Fibroblast of pulmonary artery (primary cell): Measurements from ENCODE around the gene BEGAIN.

Experiments
- DNase-seq: peaks from one replicate; pipeline ENCODE4 v3.0.0-alpha.2; 2010; ENCODE audit warnings: low read depth
- H3K4me3 ChIP-seq: replicated peaks from 2 replicates; pipeline ENCODE4 v1.5.1; 2011; ENCODE audit warnings: low read depth, mild to moderate bottlenecking, control low read depth, low read length, moderate library complexity
- TF ChIP-seq, protein P1 (sequence below): IDR thresholded peaks from 2 replicates; pipeline ENCODE4 v1.5.1; 2011; ENCODE audit warnings: mild to moderate bottlenecking, control low read depth, low read length, inconsistent platforms; ENCODE audit errors: missing control alignments

Gene BEGAIN

DNA sequence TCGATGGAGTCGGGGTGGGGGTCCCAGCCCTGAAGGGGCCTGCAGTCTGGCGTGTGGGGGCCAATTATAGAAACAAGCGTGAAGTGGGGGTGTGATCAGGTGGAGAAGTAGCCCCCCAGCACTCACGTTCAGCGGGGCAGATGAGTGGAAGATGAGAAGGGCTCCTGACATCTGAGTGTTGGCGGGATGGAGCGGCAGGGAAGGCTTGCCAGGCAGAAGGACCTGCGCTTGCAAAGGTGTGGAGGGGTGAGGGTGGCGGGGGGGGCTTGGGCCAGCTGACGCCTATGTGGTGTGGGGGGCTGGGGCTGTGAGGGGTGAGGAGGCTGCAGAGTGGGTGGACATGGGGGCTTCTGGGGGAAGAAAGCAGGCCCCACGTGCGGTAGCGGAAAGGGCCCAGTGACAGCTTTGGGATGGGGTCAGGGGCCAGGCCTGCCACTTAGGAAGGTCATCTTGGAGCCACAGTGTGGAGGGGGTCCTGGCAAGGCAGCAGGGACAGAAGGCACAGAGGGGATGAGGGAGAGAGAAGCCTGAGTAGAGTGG is 22.2 kb upstream of the BEGAIN start:
- no peak for DNase-seq
- no peak overlapping the region for H3K4me3 ChIP-seq
- TF ChIP-seq, protein P1, sequence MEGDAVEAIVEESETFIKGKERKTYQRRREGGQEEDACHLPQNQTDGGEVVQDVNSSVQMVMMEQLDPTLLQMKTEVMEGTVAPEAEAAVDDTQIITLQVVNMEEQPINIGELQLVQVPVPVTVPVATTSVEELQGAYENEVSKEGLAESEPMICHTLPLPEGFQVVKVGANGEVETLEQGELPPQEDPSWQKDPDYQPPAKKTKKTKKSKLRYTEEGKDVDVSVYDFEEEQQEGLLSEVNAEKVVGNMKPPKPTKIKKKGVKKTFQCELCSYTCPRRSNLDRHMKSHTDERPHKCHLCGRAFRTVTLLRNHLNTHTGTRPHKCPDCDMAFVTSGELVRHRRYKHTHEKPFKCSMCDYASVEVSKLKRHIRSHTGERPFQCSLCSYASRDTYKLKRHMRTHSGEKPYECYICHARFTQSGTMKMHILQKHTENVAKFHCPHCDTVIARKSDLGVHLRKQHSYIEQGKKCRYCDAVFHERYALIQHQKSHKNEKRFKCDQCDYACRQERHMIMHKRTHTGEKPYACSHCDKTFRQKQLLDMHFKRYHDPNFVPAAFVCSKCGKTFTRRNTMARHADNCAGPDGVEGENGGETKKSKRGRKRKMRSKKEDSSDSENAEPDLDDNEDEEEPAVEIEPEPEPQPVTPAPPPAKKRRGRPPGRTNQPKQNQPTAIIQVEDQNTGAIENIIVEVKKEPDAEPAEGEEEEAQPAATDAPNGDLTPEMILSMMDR = no peak

DNA sequence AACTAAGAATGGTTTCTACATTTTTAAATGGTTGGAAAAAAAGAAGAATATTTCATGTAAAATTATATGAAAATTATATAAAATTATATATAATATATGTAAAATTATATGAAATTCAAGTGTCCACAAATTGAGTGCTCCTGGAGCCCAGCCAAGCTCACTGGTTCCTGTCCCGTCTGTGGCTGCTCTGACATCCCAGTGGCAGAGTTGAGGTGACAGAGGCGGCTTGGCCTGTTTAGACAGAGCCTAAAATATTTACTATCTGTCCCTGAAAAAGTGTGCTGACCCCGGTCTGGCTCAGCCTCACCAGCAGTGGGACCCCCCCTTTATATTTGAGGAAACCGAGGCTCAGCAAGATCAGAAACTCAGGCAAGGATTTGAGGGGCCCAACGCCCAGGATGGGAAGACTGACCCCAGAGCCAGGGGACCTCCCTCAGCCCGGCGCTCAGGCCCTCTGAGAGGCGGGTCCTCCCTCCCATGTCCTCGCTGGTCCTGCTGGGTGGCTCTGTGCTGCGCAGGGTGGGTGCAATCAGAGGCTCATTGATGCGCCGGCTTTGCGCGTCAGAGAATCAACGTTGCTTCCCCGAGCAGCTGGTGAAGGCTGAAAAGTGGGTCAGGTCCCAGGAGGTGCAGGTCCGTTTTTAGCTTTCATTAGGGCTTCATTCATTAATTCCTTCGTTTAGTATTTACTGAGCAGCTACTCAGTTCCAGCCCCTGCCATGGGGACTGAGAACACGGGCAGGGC is 21.5 kb upstream of the BEGAIN start:
- TF ChIP-seq, protein P1 = no peak
- DNase-seq = no peak

DNA sequence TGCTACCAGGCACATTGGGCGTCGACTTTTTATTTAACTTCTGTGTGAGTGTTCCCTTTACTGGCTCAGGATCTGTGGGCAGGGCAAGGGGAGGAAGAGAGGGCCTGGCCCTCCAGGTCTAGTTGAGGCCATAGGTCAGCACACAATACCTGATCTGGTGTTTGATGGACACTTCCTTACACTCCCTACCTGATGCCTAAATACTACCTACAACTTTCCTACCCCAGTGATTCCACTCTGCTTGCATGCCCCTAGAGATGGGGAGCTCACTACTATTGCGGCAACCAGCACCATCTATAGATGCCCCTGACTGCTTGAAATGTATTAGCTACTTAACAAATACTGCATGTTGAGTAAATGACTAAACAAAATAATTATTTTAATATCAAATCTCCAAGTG is 20.8 kb upstream of the BEGAIN start:
- no peak for DNase-seq
- TF ChIP-seq, protein P1 = no peak
- no peak overlapping the region for H3K4me3 ChIP-seq

More for the DNA sequence above, 21.5 kb upstream of the BEGAIN start:
- no peak overlapping the region for H3K4me3 ChIP-seq

DNA sequence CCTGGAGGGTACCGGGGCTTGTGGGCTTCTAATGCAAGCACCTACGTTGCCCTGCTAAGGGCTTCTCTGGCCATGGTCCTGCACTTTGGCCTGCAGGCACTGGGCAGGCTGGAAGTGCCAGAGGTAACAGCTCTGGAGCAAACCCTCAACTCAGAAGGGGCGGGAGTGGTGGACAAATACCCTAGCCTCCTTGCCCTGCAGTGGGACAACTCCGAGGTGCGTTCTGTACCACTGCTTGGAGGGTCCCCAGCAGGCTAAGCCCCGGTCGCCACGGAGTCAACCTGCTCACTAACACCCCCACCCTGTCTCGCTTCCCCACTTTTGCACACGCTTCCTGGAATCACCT is 20.4 kb upstream of the BEGAIN start:
- DNase-seq = no peak
- TF ChIP-seq, protein P1 = no peak
- no peak overlapping the region for H3K4me3 ChIP-seq

DNA sequence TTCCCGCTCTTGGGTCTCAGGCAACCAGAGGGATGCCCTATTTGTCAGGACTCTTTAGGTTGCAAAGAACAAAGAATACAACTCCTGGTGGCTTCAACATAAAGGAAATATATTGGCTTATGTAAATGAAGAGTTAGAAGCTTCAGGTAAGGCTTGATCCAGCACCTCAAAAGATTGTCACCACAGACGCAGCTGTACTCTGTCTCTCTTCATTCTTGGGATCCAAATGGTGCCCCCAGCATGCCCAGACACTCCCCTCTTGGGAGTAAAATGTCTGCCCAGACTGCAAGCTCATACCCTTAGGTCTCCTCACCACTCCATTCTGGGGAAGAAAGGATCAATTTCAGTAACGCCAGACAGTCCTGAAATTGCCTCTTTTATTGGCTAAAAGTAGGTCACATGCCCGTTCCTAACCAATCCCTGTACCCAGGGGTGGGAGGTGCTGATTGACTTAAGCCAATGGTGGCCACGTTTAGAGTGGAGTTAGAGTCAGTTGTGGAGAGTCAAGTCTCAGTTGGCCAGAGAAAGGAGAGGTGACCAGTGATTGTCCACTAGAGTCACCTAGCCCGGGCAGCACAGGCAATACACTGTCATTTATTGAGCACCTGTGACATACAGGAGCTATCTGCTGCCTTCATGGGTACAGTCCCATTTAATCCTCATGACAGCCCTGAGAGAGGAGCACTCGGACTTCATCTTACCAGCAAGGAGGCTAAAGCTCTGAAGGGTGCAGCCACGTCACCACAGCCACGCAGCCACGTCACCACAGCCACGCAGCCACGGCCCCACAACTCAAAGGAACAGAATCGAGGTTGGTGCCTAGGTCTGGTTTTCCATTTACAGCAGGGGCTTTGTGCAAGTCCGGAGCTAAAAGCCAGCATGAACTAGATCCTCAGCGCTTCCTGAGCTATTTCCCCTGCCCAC is 19.7 kb upstream of the BEGAIN start:
- TF ChIP-seq, protein P1 = no peak
- no peak for DNase-seq
- H3K4me3 ChIP-seq = no peak overlapping the region

DNA sequence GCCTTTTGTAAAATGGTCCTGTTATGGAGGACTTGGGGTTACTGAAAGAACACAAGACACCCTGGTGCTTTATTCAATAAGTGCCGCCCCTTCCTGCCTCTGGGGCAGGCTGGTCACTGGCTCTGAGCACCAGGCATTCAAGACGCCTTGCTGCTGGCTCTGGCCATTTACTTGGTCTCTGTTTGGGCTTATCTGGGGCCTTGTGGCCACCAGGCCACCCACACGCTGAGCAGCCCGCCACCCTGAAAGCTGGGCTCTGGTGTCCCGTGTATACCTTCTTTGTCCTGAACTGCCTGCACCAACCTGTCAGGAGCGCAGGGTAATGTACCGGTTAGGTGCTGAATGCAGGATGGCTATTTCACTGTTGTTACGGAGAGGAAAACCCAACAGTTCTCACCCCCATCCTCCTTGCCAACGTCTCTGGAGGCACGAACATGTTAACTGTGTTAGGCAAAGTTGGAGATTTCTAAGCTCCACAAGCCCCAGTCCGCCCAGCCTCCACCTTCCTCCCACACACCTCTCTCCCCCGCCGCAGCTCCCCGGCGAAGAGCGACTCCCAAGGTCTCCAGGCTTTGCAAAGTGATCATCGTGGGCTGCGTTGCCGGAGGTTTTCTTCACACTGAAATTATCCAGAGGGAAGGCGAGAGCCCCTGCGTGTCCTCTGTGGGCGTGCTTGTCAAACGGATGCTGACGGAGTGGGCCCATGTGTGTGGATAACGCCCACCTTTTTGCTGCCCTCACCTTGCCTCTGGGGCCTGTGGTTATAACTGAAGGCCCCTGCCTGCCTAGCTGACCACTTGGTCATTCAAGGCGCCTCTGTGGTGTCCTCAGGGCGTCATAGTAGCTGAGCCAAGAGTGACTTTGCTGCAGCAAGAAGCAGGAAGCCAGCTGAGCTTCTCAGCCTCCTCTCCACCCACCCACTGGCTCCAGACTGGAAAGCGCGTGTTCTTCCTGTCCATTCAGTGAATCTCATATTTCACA is 18.8 kb upstream of the BEGAIN start:
- DNase-seq = peak; percentile 35
- TF ChIP-seq, protein P1 = no peak
- H3K4me3 ChIP-seq = no peak overlapping the region
